ENCODE results near the gene CNTN2. TPM values are rescaled to one million over a fixed set of nuclear protein-coding genes. Genes with fewer than 3 reads are reported as not detected.

The CNTN2 gene
- total and polyA plus RNA-seq, 2 of the 8 experiments (the other 6 are each of a cell fraction or from before 2014, with no cell fraction given), result 1.2 to 3.9 TPM

DNA sequence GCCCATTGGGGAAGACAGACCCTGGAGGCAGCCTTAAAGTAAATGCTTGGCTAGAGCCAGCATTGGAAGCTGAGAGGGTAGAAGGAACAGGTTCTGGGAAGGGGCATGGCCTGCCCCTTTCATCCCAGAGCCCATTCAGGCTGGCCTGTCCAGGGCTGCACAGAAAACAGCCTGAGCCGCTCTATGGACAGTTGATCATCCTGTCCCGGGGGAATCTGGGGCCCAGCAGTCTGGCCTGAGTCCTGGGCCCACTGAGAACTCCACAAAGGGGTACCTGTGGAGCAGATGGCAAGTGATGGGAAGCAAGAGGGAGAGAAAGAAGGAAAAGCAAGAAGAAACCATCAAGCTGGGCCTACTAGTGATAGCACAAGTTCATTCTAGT is 28.0 kb downstream of the CNTN2 start (continued):
- TF ChIP-seq, protein P1, sequence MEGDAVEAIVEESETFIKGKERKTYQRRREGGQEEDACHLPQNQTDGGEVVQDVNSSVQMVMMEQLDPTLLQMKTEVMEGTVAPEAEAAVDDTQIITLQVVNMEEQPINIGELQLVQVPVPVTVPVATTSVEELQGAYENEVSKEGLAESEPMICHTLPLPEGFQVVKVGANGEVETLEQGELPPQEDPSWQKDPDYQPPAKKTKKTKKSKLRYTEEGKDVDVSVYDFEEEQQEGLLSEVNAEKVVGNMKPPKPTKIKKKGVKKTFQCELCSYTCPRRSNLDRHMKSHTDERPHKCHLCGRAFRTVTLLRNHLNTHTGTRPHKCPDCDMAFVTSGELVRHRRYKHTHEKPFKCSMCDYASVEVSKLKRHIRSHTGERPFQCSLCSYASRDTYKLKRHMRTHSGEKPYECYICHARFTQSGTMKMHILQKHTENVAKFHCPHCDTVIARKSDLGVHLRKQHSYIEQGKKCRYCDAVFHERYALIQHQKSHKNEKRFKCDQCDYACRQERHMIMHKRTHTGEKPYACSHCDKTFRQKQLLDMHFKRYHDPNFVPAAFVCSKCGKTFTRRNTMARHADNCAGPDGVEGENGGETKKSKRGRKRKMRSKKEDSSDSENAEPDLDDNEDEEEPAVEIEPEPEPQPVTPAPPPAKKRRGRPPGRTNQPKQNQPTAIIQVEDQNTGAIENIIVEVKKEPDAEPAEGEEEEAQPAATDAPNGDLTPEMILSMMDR (IDR thresholded peaks at IDR 0.05; ENCODE audit: control extremely low read depth in 1 of 3, insufficient read depth in 1 of 3, low read depth in 1 of 3, low read length in 3 of 3), result no peak
- TF ChIP-seq, protein P2, sequence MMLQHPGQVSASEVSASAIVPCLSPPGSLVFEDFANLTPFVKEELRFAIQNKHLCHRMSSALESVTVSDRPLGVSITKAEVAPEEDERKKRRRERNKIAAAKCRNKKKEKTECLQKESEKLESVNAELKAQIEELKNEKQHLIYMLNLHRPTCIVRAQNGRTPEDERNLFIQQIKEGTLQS (IDR thresholded peaks at IDR 0.05; ENCODE audit: insufficient read depth, low read depth, low read length), result no peak

Measured in H1 (cell line).